Thoracic aorta (tissue), 2 donors: Measurements from ENCODE around the gene PPA2. TPM values are rescaled to one million over a fixed set of nuclear protein-coding genes. Genes with fewer than 3 reads are reported as not detected.
A peak's percentile ranks its signal among the peaks of the same experiment; 100 is the strongest.

Source experiments
- ATAC-seq: fragments of 150-250 bp; one replicate; pipeline ENCODE4 v1.8.0; 2017; ENCODE audit warnings: low read depth; ENCODE audit not compliant: insufficient number of reproducible peaks, low FRiP score
- DNase-seq: peaks from one replicate; pipeline ENCODE4 v3.0.0-alpha.2; 2020; ENCODE audit warnings: low spot score
- H3K27ac ChIP-seq, 2 donors: fragments of 200-600 bp; sonication (generic); 1 replicate in 1 of 2; 2 replicates in 1 of 2; pipeline ENCODE4 v1.5.1; 2016; ENCODE audit warnings: mild to moderate bottlenecking in 2 of 2, moderate library complexity in 2 of 2
- H3K27me3 ChIP-seq: fragments of 200-600 bp; sonication (generic); replicated peaks from 2 replicates; pipeline ENCODE4 v1.6.0; 2016; ENCODE audit warnings: mild to moderate bottlenecking; ENCODE audit not compliant: insufficient read depth
- H3K36me3 ChIP-seq: fragments of 200-600 bp; sonication (generic); one replicate; pipeline ENCODE4 v1.5.1; 2016
- H3K4me1 ChIP-seq, 2 donors: fragments of 200-600 bp; sonication (generic); 1 replicate in 1 of 2; 2 replicates in 1 of 2; pipeline versions ENCODE4 v1.5.1 to v1.6.0; 2016; ENCODE audit warnings: low read depth in 2 of 2, mild to moderate bottlenecking in 1 of 2; ENCODE audit not compliant: control insufficient read depth in 1 of 2
- H3K4me3 ChIP-seq: fragments of 200-600 bp; sonication (generic); 2 replicates; pipeline ENCODE4 v1.5.1; 2016; ENCODE audit warnings: mild to moderate bottlenecking
- H3K9me3 ChIP-seq: fragments of 200-600 bp; sonication (generic); 2 replicates; pipeline ENCODE4 v1.5.1; 2016
- total RNA-seq, 2 donors: library from RNA; depleted of rRNA; stranded (reverse); fragments of >200 nt; gene quantifications; one replicate each; pipeline versions ENCODE4 v1.1.0 to v1.2.3, GENCODE V29; 2016
- TF ChIP-seq, protein P1 (sequence below): fragments of 200-600 bp; sonication (generic); IDR thresholded peaks from one replicate; pipeline ENCODE4 v1.5.1; 2019; ENCODE audit warnings: antibody characterized with exemption

The PPA2 gene
- total RNA-seq, 2 donors from 2014 or later, result 76.8 to 78.4 TPM

DNA sequence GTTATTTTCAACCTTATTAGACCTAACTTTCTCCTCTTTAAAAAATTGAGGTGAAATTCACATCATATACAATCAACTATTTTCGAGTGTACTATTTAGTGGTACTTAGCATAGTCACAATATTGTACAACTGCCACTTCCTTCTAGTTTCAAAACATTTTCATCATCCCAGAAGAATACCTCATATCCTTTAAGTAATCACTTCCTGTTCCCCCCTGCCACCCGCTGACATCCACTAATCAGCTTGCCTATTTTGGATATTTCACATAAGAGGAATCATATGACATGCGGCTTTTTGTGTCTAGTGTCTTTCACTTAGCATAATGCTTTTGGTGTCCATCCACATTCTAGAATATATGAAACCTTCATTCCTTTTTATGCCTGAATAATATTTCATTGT is 10.0 kb upstream of the PPA2 start:
- Histone ChIP-seq H3K27me3 (no peaks in the 10 kb centered on the region), H3K36me3 (no peaks in the 10 kb centered on the region), H3K4me3 (no peak overlapping the region), H3K27ac (no peak overlapping the region), H3K4me1 (no peaks in the 10 kb centered on the region), H3K9me3 (no peaks in the 10 kb centered on the region)
- DNase-seq (no peak), ATAC-seq (no peak)
- TF ChIP-seq, protein P1, sequence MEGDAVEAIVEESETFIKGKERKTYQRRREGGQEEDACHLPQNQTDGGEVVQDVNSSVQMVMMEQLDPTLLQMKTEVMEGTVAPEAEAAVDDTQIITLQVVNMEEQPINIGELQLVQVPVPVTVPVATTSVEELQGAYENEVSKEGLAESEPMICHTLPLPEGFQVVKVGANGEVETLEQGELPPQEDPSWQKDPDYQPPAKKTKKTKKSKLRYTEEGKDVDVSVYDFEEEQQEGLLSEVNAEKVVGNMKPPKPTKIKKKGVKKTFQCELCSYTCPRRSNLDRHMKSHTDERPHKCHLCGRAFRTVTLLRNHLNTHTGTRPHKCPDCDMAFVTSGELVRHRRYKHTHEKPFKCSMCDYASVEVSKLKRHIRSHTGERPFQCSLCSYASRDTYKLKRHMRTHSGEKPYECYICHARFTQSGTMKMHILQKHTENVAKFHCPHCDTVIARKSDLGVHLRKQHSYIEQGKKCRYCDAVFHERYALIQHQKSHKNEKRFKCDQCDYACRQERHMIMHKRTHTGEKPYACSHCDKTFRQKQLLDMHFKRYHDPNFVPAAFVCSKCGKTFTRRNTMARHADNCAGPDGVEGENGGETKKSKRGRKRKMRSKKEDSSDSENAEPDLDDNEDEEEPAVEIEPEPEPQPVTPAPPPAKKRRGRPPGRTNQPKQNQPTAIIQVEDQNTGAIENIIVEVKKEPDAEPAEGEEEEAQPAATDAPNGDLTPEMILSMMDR, result no peak

DNA sequence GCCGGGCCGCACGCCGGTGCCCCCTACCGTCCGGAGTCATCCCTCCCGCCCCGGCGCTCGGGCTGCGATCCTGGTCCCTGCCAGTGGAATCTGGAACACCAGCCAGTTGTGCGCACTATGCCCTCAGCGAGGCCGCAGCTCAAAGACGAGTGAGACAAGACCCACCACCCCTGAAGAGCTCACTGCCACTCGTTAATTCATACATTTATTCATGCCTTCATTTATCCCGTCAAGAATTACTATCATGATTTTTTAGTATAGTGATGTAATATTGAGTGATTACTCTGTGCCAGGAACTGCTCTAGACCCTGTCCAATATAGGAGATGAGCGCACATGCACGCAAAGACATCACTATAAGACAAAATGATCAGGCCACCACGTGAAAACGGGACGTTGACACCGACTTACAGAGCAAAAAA is 247 bp upstream of the PPA2 start:
- peak overlapping the region; percentile 95 for H3K4me3 ChIP-seq
- DNase-seq (peak; percentile 45), ATAC-seq (no peak)
- H3K27ac ChIP-seq, result peak overlapping the region; percentile 98 to 99
- peaks cover 17 to 19% of the 10 kb centered on the region in 2 donors for H3K4me1 ChIP-seq
- no peaks in the 10 kb centered on the region for H3K27me3 ChIP-seq
- no peaks in the 10 kb centered on the region for H3K9me3 ChIP-seq
- TF ChIP-seq, protein P1, result peak; percentile 77
- no peaks in the 10 kb centered on the region for H3K36me3 ChIP-seq

DNA sequence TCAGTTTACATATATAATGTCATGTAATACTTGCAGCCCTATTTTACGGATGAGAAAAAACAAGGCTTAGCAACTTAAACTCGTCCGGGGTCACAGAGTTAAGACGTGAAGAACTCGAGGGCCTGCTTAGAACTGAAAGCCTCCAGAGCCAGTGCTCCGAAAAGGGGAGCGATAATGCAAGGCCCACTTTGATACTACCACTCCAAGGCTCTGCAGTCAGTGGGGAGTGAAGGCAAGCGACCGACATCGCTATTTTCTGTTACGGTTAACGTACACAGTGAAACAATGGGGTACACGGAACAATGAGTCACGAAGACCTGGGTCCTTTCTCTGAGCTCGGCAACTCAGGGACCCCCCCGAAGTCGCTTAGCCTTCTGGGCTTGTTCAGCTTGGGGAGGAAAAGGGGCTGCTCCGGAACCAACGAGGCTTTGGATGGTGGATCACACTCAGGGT is 965 bp downstream of the PPA2 start:
- H3K27me3 ChIP-seq, result no peaks in the 10 kb centered on the region
- H3K36me3 ChIP-seq, result no peaks in the 10 kb centered on the region
- H3K9me3 ChIP-seq, result no peaks in the 10 kb centered on the region
- peaks cover 17 to 26% of the 10 kb centered on the region in 2 donors for H3K4me1 ChIP-seq
- no peak for DNase-seq
- peak overlapping the region; percentile 98 to 99 for H3K27ac ChIP-seq
- H3K4me3 ChIP-seq, result peak overlapping the region; percentile 95
- TF ChIP-seq, protein P1, result no peak
- ATAC-seq, result peak; percentile 11

DNA sequence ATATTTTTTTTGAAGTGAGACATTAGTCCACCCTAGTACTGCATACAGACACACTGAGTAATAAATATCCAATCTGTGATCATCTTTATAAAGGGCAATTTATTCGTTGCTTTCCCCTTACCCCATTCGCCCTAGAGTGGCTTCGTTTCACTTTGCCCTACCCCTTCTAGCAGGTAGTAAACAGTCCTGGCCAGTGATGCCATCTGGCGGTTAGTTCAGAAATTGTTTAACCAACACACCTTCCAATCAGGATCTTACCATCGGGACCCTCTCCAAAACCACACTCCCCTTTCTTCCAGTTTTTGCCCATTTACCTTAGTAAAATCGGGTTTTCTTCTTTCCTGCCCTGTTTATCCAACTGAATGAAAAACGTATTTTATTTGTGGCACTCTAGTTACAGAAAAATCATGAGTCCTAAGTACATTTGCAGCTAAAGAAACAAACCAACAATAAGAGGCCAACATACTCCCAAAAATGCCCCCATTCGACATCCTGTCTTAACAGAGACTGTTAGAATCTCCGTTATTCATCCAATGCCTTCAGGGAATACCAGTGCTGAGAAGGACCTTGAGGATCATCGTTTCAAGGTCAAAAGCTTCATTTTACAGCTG is 2.2 kb downstream of the PPA2 start:
- peak; percentile 16 for DNase-seq
- peaks cover 17 to 27% of the 10 kb centered on the region in 2 donors for H3K4me1 ChIP-seq

DNA sequence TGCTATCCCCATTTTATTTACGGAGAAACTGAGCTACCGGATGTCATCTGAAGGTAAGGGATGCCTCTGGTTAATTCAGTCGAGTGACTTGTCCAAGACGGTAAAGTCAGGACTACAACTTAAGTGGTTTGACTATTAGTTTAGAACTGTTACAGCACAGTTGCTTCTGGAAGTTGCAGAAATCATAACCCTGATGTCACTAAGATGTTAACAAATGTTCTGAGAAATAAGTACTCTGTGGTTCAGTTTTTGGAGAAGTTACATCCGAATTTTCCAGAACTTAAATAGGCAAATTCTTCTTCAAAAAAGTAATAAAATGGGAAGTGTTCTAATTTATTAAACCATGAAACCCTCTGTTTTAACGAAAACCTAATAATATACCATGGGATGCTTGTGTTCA is 3.1 kb downstream of the PPA2 start:
- no peak for DNase-seq
- no peaks in the 10 kb centered on the region for H3K36me3 ChIP-seq
- H3K27me3 ChIP-seq, result no peaks in the 10 kb centered on the region
- H3K4me3 ChIP-seq, result no peak overlapping the region
- ATAC-seq, result no peak
- TF ChIP-seq, protein P1, result no peak
- peaks cover 17 to 27% of the 10 kb centered on the region in 2 donors for H3K4me1 ChIP-seq
- H3K27ac ChIP-seq, result no peak overlapping the region
- H3K9me3 ChIP-seq, result no peaks in the 10 kb centered on the region

More for the DNA sequence above, 2.2 kb downstream of the PPA2 start:
- Histone ChIP-seq H3K9me3 (no peaks in the 10 kb centered on the region), H3K27ac (peak overlapping the region in 1 of 2 donors; percentile 99), H3K36me3 (no peaks in the 10 kb centered on the region), H3K27me3 (no peaks in the 10 kb centered on the region), H3K4me3 (peak overlapping the region; percentile 95)
- ATAC-seq, result peak; percentile 39
- TF ChIP-seq, protein P1, result peak; percentile 60
